ENCODE data around the gene FBXW2. TPM values are rescaled to one million over a fixed set of nuclear protein-coding genes. Genes with fewer than 3 reads are reported as not detected.

Gene FBXW2
- total and polyA plus RNA-seq, 2 experiments from 2014 or later, result 23.7 to 45.5 TPM

GRCh38 chr9:120833325-120833724, 40.1 kb upstream of the FBXW2 start:
- no peak overlapping the region for H3K27ac ChIP-seq
- DNase-seq, result no peak
- H3K9me3 ChIP-seq (ENCODE audit: low read depth), result no peaks in the 10 kb centered on the region
- 97 to 98% methylated on average over 6 to 7 of the region's 7 CpGs for WGBS, 2 experiments (ENCODE audit: low coverage in 1 of 2, low lambda C conversion rate in 2 of 2, missing lambda C conversion rate in 2 of 2)
- H3K4me3 ChIP-seq, result no peak overlapping the region
- no peaks in the 10 kb centered on the region for H3K27me3 ChIP-seq (replicated peaks; ENCODE audit: insufficient read depth)
- peaks cover 58% of the 10 kb centered on the region for H3K79me2 ChIP-seq (ENCODE audit: insufficient read depth)
- H2AFZ ChIP-seq, result no peak overlapping the region
- peaks cover 34% of the 10 kb centered on the region for H3K36me3 ChIP-seq (ENCODE audit: low read depth)
- H3K9me2 ChIP-seq (ENCODE audit: insufficient read depth), result no peaks in the 10 kb centered on the region
- no peak overlapping the region for H3K4me2 ChIP-seq (ENCODE audit: unreplicated experiment)
- H3F3A ChIP-seq (ENCODE audit: insufficient read depth), result peaks cover 19% of the 10 kb centered on the region
- H3K9ac ChIP-seq, result no peak overlapping the region
- no peaks in the 10 kb centered on the region for H4K20me1 ChIP-seq (ENCODE audit: insufficient read depth)
- peaks cover 8% of the 10 kb centered on the region; the same call in 1 of the 2 replicates for H3K4me1 ChIP-seq (ENCODE audit: insufficient read depth)
- in situ Hi-C loops (cut with MboI), result no loop called here
- TF ChIP-seq EZH2 (IDR thresholded peaks at IDR 0.05; ENCODE audit: insufficient read depth, poor library complexity, severe bottlenecking) (no peak), EZH2phosphoT487 (IDR thresholded peaks at IDR 0.05; ENCODE audit: insufficient read depth, low read depth) (no peak)

- Histone ChIP-seq H4K20me1 (ENCODE audit: insufficient read depth) (no peaks in the 10 kb centered on the region), H3K27me3 (replicated peaks; ENCODE audit: insufficient read depth) (no peaks in the 10 kb centered on the region), H3K27ac (no peak overlapping the region), H3K4me3 (no peak overlapping the region), H3K4me2 (ENCODE audit: unreplicated experiment) (no peak overlapping the region), H3K9me3 (ENCODE audit: low read depth) (no peaks in the 10 kb centered on the region), H3K9me2 (ENCODE audit: insufficient read depth) (no peaks in the 10 kb centered on the region), H3F3A (ENCODE audit: insufficient read depth) (peaks cover 17% of the 10 kb centered on the region), H3K9ac (no peak overlapping the region), H2AFZ (no peak overlapping the region), H3K79me2 (ENCODE audit: insufficient read depth) (peaks cover 53% of the 10 kb centered on the region), H3K4me1 (ENCODE audit: insufficient read depth) (peaks cover 8% of the 10 kb centered on the region; the same call in 1 of the 2 replicates), H3K36me3 (ENCODE audit: low read depth) (peaks cover 34% of the 10 kb centered on the region)
- in situ Hi-C loops (cut with MboI), result no loop called here
- DNase-seq, result no peak
- no peak for TF ChIP-seq EZH2phosphoT487 (IDR thresholded peaks at IDR 0.05; ENCODE audit: insufficient read depth, low read depth)
- TF ChIP-seq EZH2 (IDR thresholded peaks at IDR 0.05; ENCODE audit: insufficient read depth, poor library complexity, severe bottlenecking), result no peak
Measured at GRCh38 chr9:120832807-120833206, 39.6 kb upstream of the FBXW2 start.

GRCh38 chr9:120830865-120831264, 37.6 kb upstream of the FBXW2 start:
- Histone ChIP-seq H4K20me1 (ENCODE audit: insufficient read depth) (no peaks in the 10 kb centered on the region), H3K79me2 (ENCODE audit: insufficient read depth) (peaks cover 33% of the 10 kb centered on the region), H3K9me2 (ENCODE audit: insufficient read depth) (no peaks in the 10 kb centered on the region), H3K9ac (no peak overlapping the region), H3K4me1 (ENCODE audit: insufficient read depth) (peaks cover 8% of the 10 kb centered on the region; the same call in 1 of the 2 replicates), H3K27me3 (replicated peaks; ENCODE audit: insufficient read depth) (no peaks in the 10 kb centered on the region), H3K36me3 (ENCODE audit: low read depth) (peaks cover 49% of the 10 kb centered on the region), H2AFZ (no peak overlapping the region), H3K27ac (no peak overlapping the region), H3K4me3 (no peak overlapping the region), H3F3A (ENCODE audit: insufficient read depth) (peaks cover 17% of the 10 kb centered on the region), H3K9me3 (ENCODE audit: low read depth) (no peaks in the 10 kb centered on the region), H3K4me2 (ENCODE audit: unreplicated experiment) (no peak overlapping the region)
- WGBS, 2 experiments (ENCODE audit: low coverage in 1 of 2, low lambda C conversion rate in 2 of 2, missing lambda C conversion rate in 2 of 2), result 98 to 100% methylated on average over 3 of the region's 3 CpGs
- TF ChIP-seq EZH2 (IDR thresholded peaks at IDR 0.05; ENCODE audit: insufficient read depth, poor library complexity, severe bottlenecking) (no peak), EZH2phosphoT487 (IDR thresholded peaks at IDR 0.05; ENCODE audit: insufficient read depth, low read depth) (no peak)
- no peak for DNase-seq
- in situ Hi-C loops (cut with MboI), result no loop called here

- H3K9ac ChIP-seq, result 0 out of 2 replicates have a peak overlapping the region, but pooled peaks have one; percentile 10
- peaks cover 53% of the 10 kb centered on the region for H3K36me3 ChIP-seq (ENCODE audit: low read depth)
- peaks cover 8% of the 10 kb centered on the region; the same call in 1 of the 2 replicates for H3K4me1 ChIP-seq (ENCODE audit: insufficient read depth)
- TF ChIP-seq EZH2phosphoT487 (IDR thresholded peaks at IDR 0.05; ENCODE audit: insufficient read depth, low read depth) (no peak), EZH2 (IDR thresholded peaks at IDR 0.05; ENCODE audit: insufficient read depth, poor library complexity, severe bottlenecking) (no peak)
- peak; percentile 46 for DNase-seq
- peaks cover 17% of the 10 kb centered on the region for H3F3A ChIP-seq (ENCODE audit: insufficient read depth)
- H2AFZ ChIP-seq, result no peak overlapping the region
- no peaks in the 10 kb centered on the region for H3K27me3 ChIP-seq (replicated peaks; ENCODE audit: insufficient read depth)
- H4K20me1 ChIP-seq (ENCODE audit: insufficient read depth), result no peaks in the 10 kb centered on the region
- no peaks in the 10 kb centered on the region for H3K9me2 ChIP-seq (ENCODE audit: insufficient read depth)
- H3K4me3 ChIP-seq, result no peak overlapping the region
- WGBS, 2 experiments (ENCODE audit: low coverage in 1 of 2, low lambda C conversion rate in 2 of 2, missing lambda C conversion rate in 2 of 2), result 50 to 53% methylated on average over 3 of the region's 3 CpGs
- in situ Hi-C loops (cut with MboI), result no loop called here
- H3K9me3 ChIP-seq (ENCODE audit: low read depth), result no peaks in the 10 kb centered on the region
- H3K4me2 ChIP-seq (ENCODE audit: unreplicated experiment), result peak overlapping the region; percentile 5
- H3K27ac ChIP-seq, result peak overlapping the region; percentile 30
- H3K79me2 ChIP-seq (ENCODE audit: insufficient read depth), result peaks cover 26% of the 10 kb centered on the region
Measured at GRCh38 chr9:120830151-120830550, 36.9 kb upstream of the FBXW2 start.

- H2AFZ ChIP-seq, result no peak overlapping the region
- TF ChIP-seq EZH2 (IDR thresholded peaks at IDR 0.05; ENCODE audit: insufficient read depth, poor library complexity, severe bottlenecking), result no peak
- H3K9me3 ChIP-seq (ENCODE audit: low read depth), result no peaks in the 10 kb centered on the region
- H3K4me1 ChIP-seq (ENCODE audit: insufficient read depth), result peaks cover 8% of the 10 kb centered on the region; the same call in 1 of the 2 replicates
- peaks cover 21% of the 10 kb centered on the region for H3K79me2 ChIP-seq (ENCODE audit: insufficient read depth)
- in situ Hi-C loops (cut with MboI), result no loop called here
- H4K20me1 ChIP-seq (ENCODE audit: insufficient read depth), result no peaks in the 10 kb centered on the region
- peak overlapping the region; percentile 30; the same call in 1 of the 2 replicates for H3K27ac ChIP-seq
- H3K9me2 ChIP-seq (ENCODE audit: insufficient read depth), result no peaks in the 10 kb centered on the region
- H3K36me3 ChIP-seq (ENCODE audit: low read depth), result peaks cover 52% of the 10 kb centered on the region
- H3K27me3 ChIP-seq (replicated peaks; ENCODE audit: insufficient read depth), result no peaks in the 10 kb centered on the region
- no peak overlapping the region for H3K4me2 ChIP-seq (ENCODE audit: unreplicated experiment)
- DNase-seq, result no peak
- H3K9ac ChIP-seq, result no peak overlapping the region
- 91 to 95% methylated on average over 1 of the region's 1 CpG for WGBS, 2 experiments (ENCODE audit: low coverage in 1 of 2, low lambda C conversion rate in 2 of 2, missing lambda C conversion rate in 2 of 2)
- H3K4me3 ChIP-seq, result no peak overlapping the region
- peaks cover 17% of the 10 kb centered on the region for H3F3A ChIP-seq (ENCODE audit: insufficient read depth)
Measured at GRCh38 chr9:120829650-120830049, 36.4 kb upstream of the FBXW2 start.

Measured in GM23248 (cell line).